ENCODE measurements around the gene CRYGD.
A peak's percentile ranks its signal among the peaks of the same experiment; 100 is the strongest.

DNA sequence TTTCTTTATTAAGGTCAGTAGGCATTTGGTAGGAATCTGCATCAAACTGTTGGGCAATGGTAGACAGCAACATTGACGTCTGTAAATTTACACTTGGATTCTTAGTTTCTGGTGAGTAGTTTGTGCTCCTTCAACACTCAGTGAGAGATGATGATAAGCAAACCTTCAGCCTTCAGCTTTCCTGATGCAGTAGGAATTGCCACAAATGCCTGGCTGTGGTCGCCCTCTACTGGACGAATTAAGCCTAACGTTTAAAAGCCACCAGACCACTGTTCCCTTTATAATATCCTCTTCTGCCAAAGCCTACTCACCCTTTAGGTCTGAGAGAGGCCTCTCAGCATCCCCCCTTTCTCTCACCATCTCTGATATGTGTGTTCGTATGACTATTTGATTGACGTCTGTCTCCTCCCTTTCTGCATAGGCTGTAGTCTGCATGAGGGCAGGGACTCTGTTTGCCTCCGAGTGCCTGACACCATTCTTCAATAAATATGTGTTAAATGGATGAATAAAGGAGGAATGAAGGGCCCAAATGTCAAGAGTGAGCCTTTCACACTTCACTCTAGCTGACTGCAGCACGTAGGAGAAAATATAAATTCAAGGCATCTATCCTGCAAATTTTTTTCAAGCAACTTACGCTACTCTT, 52.0 kb downstream of the CRYGD start:
- TF ChIP-seq CTCF (IDR thresholded peaks at IDR 0.05) = peak; percentile 94
- TF ChIP-seq ZFX (IDR thresholded peaks at IDR 0.05; ENCODE audit: borderline replicate concordance) = no peak

All from 22Rv1 (cell line).